Body of pancreas (tissue), 4 donors: ENCODE data around the gene PLCG2. TPM values are rescaled to one million over a fixed set of nuclear protein-coding genes. Genes with fewer than 3 reads are reported as not detected.

Source experiments
- ATAC-seq: fragments of 150-250 bp; one replicate; pipeline ENCODE4 v1.9.1; 2016
- DNase-seq, 4 donors: peaks; one replicate each; pipeline ENCODE4 v3.0.0-alpha.2; 2019
- H3K27ac ChIP-seq, 4 donors: fragments of 200-600 bp; sonication (generic); 1 replicate in 3 of 4; 2 replicates in 1 of 4; pipeline versions ENCODE4 v1.5.1 to v1.6.1; 2016 to 2019; ENCODE audit warnings: mild to moderate bottlenecking in 1 of 4, mixed read lengths in 1 of 4, moderate library complexity in 1 of 4
- H3K27me3 ChIP-seq, 2 donors: fragments of 200-600 bp; sonication (generic); one replicate each; pipeline ENCODE4 v1.6.0; 2016; ENCODE audit warnings: mild to moderate bottlenecking in 1 of 2
- H3K36me3 ChIP-seq, 2 donors: fragments of 200-600 bp; sonication (generic); replicated peaks in 1 of 2; 2 replicates each; pipeline ENCODE4 v1.5.1; 2016; ENCODE audit warnings: low read depth in 2 of 2; ENCODE audit not compliant: insufficient read depth in 1 of 2
- H3K4me1 ChIP-seq: fragments of 200-600 bp; sonication (generic); one replicate; pipeline ENCODE4 v1.6.0; 2016
- H3K4me3 ChIP-seq, 2 donors: fragments of 200-600 bp; sonication (generic); 1 replicate in 1 of 2; 2 replicates in 1 of 2; pipeline ENCODE4 v1.5.1; 2016 to 2019
- H3K9me3 ChIP-seq, 3 donors: fragments of 200-600 bp; sonication (generic); 1 replicate in 2 of 3; 2 replicates in 1 of 3; pipeline ENCODE4 v1.5.1; 2016
- POLR2A ChIP-seq, 3 donors: fragments of 450-650 bp; IDR thresholded peaks; one replicate each; pipeline ENCODE4 v1.6.1; 2016; ENCODE audit warnings: antibody characterized with exemption in 3 of 3, mild to moderate bottlenecking in 2 of 3
- WGBS, 2 donors: methylation state at CpG; one replicate each; pipeline ENCODE4 v1.1.5; 2017; 5-methylcytosine and 5-hydroxymethylcytosine counted together
- intact Hi-C: fragments of 100-400 bp; cut with DNase I; formaldehyde crosslinking; loops from one replicate; pipeline ENCODE4 v1.15.1; 2023
- total RNA-seq, 2 donors: library from RNA; depleted of rRNA; stranded (reverse); fragments of >200 nt; gene quantifications; one replicate each; pipeline ENCODE4 v1.1.0, GENCODE V29; 2016
- TF ChIP-seq, protein P1 (sequence below), 7 experiments: fragments of 450-650 bp in 4 of 7; fragments of 200-600 bp in 3 of 7; sonication (generic) in 3 of 7; IDR thresholded peaks; one replicate each; pipeline ENCODE4 v1.5.1; 2016 to 2019; ENCODE audit warnings: antibody characterized with exemption in 7 of 7

PLCG2 gene
- total RNA-seq, 2 donors from 2014 or later: 6.7 to 9.6 TPM

DNA sequence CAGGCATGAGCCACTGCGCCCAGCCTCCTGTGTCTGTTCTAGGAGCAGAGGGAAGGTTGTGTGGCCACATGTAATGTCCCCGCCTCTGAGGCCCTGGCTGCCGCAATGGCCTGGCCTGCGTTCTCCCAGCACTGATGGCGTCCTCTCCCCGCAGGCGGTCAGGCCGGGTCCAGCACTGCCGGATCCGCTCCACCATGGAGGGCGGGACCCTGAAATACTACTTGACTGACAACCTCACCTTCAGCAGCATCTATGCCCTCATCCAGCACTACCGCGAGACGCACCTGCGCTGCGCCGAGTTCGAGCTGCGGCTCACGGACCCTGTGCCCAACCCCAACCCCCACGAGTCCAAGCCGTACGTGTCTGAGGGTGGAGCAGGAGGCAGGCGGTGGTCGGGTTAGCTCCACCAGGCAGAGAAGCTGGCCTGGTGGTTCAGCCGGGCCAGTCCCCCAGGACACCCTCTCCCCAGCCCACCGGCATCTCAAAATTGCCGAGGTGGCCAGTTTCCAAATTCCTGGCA, 131.3 kb downstream of the PLCG2 start:
- ATAC-seq (no peak), DNase-seq (no peak)
- WGBS, 2 donors: 82 to 87% methylated on average over 3 to 28 of the region's 28 CpGs

GRCh38 chr16:81912395-81912794, 133.3 kb downstream of the PLCG2 start:
- TF ChIP-seq, protein P1, sequence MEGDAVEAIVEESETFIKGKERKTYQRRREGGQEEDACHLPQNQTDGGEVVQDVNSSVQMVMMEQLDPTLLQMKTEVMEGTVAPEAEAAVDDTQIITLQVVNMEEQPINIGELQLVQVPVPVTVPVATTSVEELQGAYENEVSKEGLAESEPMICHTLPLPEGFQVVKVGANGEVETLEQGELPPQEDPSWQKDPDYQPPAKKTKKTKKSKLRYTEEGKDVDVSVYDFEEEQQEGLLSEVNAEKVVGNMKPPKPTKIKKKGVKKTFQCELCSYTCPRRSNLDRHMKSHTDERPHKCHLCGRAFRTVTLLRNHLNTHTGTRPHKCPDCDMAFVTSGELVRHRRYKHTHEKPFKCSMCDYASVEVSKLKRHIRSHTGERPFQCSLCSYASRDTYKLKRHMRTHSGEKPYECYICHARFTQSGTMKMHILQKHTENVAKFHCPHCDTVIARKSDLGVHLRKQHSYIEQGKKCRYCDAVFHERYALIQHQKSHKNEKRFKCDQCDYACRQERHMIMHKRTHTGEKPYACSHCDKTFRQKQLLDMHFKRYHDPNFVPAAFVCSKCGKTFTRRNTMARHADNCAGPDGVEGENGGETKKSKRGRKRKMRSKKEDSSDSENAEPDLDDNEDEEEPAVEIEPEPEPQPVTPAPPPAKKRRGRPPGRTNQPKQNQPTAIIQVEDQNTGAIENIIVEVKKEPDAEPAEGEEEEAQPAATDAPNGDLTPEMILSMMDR (IDR thresholded peaks at IDR 0.05): no peak
- no peak for TF ChIP-seq POLR2A (IDR thresholded peaks at IDR 0.05)
- WGBS, 2 donors: 67 to 68% methylated on average over 10 to 13 of the region's 14 CpGs
- Histone ChIP-seq H3K9me3 (no peaks in the 10 kb centered on the region), H3K4me1 (no peaks in the 10 kb centered on the region), H3K4me3 (no peak overlapping the region), H3K27me3 (no peaks in the 10 kb centered on the region), H3K27ac (no peak overlapping the region), H3K36me3 (no peaks in the 10 kb centered on the region)
- DNase-seq (no peak), ATAC-seq (no peak)
- intact Hi-C loops: no loop called here

More for the DNA sequence above, 131.3 kb downstream of the PLCG2 start:
- no peaks in the 10 kb centered on the region for H3K27me3 ChIP-seq
- H3K9me3 ChIP-seq: no peaks in the 10 kb centered on the region
- no peaks in the 10 kb centered on the region for H3K4me1 ChIP-seq
- intact Hi-C loops: no loop called here
- TF ChIP-seq, protein P1 (IDR thresholded peaks at IDR 0.05): no peak
- TF ChIP-seq POLR2A (IDR thresholded peaks at IDR 0.05): no peak
- no peaks in the 10 kb centered on the region for H3K36me3 ChIP-seq
- H3K27ac ChIP-seq: no peak overlapping the region
- H3K4me3 ChIP-seq: no peak overlapping the region

GRCh38 chr16:81913222-81913621, 134.1 kb downstream of the PLCG2 start:
- no peak overlapping the region for H3K27ac ChIP-seq
- intact Hi-C loops: no loop called here
- no peaks in the 10 kb centered on the region for H3K27me3 ChIP-seq
- WGBS, 2 donors: 60 to 74% methylated on average over 5 of the region's 5 CpGs
- H3K4me3 ChIP-seq: no peak overlapping the region
- no peak for ATAC-seq
- H3K9me3 ChIP-seq: no peaks in the 10 kb centered on the region
- H3K4me1 ChIP-seq: no peaks in the 10 kb centered on the region
- TF ChIP-seq POLR2A (IDR thresholded peaks at IDR 0.05): no peak
- TF ChIP-seq, protein P1 (IDR thresholded peaks at IDR 0.05): no peak
- no peak for DNase-seq
- H3K36me3 ChIP-seq: no peaks in the 10 kb centered on the region

DNA sequence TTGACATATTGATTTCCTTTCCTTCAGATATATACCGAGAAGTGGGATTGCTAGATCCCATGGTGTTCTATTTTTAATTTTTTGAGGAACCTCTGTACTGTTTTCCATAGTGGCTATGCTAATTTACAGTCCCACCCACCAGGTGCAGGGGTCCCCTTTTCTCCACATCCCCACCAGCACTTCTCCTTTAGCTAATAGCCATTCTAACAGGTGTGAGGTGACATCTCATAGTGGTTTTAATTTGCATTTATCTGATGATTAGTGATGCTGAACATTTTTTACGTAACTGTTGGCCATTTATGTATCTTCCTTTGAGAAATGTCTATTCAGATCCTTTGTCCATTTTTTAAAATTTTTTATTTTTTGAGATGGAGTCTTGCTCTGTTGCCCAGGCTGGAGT, 138.3 kb downstream of the PLCG2 start:
- intact Hi-C loops: no loop called here
- Histone ChIP-seq H3K9me3 (no peaks in the 10 kb centered on the region), H3K27me3 (no peaks in the 10 kb centered on the region), H3K4me3 (no peak overlapping the region), H3K4me1 (no peaks in the 10 kb centered on the region), H3K36me3 (no peaks in the 10 kb centered on the region), H3K27ac (no peak overlapping the region)
- TF ChIP-seq, protein P1 (IDR thresholded peaks at IDR 0.05): no peak
- TF ChIP-seq POLR2A (IDR thresholded peaks at IDR 0.05): no peak
- ATAC-seq (no peak), DNase-seq (no peak)
- WGBS, 2 donors: 63 to 69% methylated on average over 2 of the region's 2 CpGs

DNA sequence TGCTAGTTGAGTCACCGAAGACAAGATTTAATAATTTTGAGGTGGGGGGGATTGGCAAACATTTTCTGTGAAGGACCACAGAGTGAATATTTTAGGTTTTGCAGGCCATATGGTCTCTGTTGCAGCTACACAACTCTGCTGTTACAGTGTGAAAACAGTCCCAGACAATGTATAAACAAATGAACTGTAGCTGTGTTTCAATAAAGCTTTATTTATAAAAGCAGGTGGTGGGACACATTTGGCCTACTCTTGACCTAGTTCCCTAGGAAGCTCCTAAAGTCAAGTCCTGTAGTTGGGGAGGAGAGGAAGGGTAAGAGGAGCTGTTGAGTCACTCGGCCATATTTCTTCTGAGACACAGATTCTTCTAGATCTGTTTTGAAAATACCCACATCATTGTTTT, 139.8 kb downstream of the PLCG2 start:
- no peak for DNase-seq
- Histone ChIP-seq H3K4me3 (no peak overlapping the region), H3K27me3 (no peaks in the 10 kb centered on the region), H3K4me1 (no peaks in the 10 kb centered on the region), H3K9me3 (no peaks in the 10 kb centered on the region), H3K36me3 (no peaks in the 10 kb centered on the region), H3K27ac (no peak overlapping the region)
- 81 to 83% methylated on average over 2 of the region's 2 CpGs for WGBS, 2 donors
- ATAC-seq: no peak
- TF ChIP-seq, protein P1 (IDR thresholded peaks at IDR 0.05): no peak
- no peak for TF ChIP-seq POLR2A (IDR thresholded peaks at IDR 0.05)
- intact Hi-C loops: no loop called here
